ENCODE results near the gene FCER2. TPM values are rescaled to one million over a fixed set of nuclear protein-coding genes. Genes with fewer than 3 reads are reported as not detected.

The FCER2 gene
- total and polyA plus RNA-seq, 2 of the 13 experiments (the other 11 are each of a cell fraction or from before 2014, with no cell fraction given): not detected

DNA sequence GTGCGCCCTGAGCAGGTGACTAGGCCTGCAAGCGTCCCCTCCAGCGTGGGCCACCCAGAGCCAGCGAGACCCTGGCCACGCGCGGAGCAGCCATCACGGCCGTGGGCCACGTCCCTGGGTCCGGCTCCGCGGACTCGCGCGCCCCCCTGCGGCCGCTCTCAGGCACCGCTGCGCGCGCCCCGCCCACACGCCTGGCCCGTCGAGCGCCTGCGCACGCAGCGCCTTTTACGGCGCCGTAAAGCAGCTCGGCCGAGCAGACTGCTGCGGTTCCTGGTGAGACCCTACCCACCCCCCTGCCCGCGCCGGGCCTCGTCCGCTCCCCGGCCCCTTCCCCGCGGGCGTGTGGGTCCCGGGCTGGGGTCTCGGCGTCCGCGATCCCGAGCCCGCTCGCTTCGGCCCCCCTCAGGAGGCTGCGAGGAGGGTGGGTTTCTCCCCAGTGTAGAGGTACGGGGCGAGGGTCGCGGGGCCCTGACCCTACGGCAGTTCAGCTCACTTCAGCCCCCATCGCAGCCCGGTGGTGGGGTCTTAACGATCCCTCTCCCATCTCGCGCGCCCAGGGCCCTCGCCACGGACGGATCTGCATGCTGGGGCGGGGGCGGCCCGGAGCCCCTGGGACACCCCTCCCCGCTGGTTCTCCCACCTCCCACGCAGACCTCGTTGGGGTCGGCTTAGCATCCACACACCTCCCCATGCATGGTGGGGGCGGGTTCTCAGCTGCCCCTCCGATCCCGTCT, 21.2 kb downstream of the FCER2 start, which contains the start of gene TRAPPC5 (continued):
- TF ChIP-seq, protein P1, sequence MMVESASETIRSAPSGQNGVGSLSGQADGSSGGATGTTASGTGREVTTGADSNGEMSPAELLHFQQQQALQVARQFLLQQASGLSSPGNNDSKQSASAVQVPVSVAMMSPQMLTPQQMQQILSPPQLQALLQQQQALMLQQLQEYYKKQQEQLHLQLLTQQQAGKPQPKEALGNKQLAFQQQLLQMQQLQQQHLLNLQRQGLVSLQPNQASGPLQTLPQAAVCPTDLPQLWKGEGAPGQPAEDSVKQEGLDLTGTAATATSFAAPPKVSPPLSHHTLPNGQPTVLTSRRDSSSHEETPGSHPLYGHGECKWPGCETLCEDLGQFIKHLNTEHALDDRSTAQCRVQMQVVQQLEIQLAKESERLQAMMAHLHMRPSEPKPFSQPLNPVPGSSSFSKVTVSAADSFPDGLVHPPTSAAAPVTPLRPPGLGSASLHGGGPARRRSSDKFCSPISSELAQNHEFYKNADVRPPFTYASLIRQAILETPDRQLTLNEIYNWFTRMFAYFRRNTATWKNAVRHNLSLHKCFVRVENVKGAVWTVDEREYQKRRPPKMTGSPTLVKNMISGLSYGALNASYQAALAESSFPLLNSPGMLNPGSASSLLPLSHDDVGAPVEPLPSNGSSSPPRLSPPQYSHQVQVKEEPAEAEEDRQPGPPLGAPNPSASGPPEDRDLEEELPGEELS (CRISPR knock-in tag; IDR thresholded peaks at IDR 0.05): no peak
- no peak for TF ChIP-seq SCMH1 (CRISPR knock-in tag; IDR thresholded peaks at IDR 0.05; ENCODE audit: borderline replicate concordance)
- TF ChIP-seq ZNF883 (CRISPR knock-in tag; IDR thresholded peaks at IDR 0.05; ENCODE audit: not compliant biosample characterization): no peak
- TF ChIP-seq CBX2 (IDR thresholded peaks at IDR 0.05; ENCODE audit: low read depth, low read length): no peak
- 0 out of 2 replicates have a peak, but pooled peaks have one; percentile 51 for TF ChIP-seq CBX2 (CRISPR knock-in tag; IDR thresholded peaks at IDR 0.05; ENCODE audit: low read depth)
- TF ChIP-seq NFRKB (IDR thresholded peaks at IDR 0.05): no peak
- TF ChIP-seq, protein P2, sequence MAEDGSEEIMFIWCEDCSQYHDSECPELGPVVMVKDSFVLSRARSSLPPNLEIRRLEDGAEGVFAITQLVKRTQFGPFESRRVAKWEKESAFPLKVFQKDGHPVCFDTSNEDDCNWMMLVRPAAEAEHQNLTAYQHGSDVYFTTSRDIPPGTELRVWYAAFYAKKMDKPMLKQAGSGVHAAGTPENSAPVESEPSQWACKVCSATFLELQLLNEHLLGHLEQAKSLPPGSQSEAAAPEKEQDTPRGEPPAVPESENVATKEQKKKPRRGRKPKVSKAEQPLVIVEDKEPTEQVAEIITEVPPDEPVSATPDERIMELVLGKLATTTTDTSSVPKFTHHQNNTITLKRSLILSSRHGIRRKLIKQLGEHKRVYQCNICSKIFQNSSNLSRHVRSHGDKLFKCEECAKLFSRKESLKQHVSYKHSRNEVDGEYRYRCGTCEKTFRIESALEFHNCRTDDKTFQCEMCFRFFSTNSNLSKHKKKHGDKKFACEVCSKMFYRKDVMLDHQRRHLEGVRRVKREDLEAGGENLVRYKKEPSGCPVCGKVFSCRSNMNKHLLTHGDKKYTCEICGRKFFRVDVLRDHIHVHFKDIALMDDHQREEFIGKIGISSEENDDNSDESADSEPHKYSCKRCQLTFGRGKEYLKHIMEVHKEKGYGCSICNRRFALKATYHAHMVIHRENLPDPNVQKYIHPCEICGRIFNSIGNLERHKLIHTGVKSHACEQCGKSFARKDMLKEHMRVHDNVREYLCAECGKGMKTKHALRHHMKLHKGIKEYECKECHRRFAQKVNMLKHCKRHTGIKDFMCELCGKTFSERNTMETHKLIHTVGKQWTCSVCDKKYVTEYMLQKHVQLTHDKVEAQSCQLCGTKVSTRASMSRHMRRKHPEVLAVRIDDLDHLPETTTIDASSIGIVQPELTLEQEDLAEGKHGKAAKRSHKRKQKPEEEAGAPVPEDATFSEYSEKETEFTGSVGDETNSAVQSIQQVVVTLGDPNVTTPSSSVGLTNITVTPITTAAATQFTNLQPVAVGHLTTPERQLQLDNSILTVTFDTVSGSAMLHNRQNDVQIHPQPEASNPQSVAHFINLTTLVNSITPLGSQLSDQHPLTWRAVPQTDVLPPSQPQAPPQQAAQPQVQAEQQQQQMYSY (CRISPR knock-in tag; IDR thresholded peaks at IDR 0.05): no peak
- no peak for TF ChIP-seq SIN3B (IDR thresholded peaks at IDR 0.05; ENCODE audit: low read length)
- TF ChIP-seq ZNF234 (CRISPR knock-in tag; conservative IDR thresholded peaks at IDR 0.05): 0 out of 2 replicates have a peak, but pooled peaks have one; percentile 68
- no peak for TF ChIP-seq JUNB (CRISPR knock-in tag; IDR thresholded peaks at IDR 0.05; ENCODE audit: borderline replicate concordance)
- TF ChIP-seq, protein P3, sequence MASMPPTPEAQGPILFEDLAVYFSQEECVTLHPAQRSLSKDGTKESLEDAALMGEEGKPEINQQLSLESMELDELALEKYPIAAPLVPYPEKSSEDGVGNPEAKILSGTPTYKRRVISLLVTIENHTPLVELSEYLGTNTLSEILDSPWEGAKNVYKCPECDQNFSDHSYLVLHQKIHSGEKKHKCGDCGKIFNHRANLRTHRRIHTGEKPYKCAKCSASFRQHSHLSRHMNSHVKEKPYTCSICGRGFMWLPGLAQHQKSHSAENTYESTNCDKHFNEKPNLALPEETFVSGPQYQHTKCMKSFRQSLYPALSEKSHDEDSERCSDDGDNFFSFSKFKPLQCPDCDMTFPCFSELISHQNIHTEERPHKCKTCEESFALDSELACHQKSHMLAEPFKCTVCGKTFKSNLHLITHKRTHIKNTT (CRISPR knock-in tag; IDR thresholded peaks at IDR 0.05): no peak
- TF ChIP-seq TRIM24 (CRISPR knock-in tag; IDR thresholded peaks at IDR 0.05): no peak
- TF ChIP-seq, protein P4, sequence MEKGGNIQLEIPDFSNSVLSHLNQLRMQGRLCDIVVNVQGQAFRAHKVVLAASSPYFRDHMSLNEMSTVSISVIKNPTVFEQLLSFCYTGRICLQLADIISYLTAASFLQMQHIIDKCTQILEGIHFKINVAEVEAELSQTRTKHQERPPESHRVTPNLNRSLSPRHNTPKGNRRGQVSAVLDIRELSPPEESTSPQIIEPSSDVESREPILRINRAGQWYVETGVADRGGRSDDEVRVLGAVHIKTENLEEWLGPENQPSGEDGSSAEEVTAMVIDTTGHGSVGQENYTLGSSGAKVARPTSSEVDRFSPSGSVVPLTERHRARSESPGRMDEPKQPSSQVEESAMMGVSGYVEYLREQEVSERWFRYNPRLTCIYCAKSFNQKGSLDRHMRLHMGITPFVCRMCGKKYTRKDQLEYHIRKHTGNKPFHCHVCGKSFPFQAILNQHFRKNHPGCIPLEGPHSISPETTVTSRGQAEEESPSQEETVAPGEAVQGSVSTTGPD (CRISPR knock-in tag; IDR thresholded peaks at IDR 0.05): no peak
- no peak for TF ChIP-seq SIX1 (CRISPR knock-in tag; IDR thresholded peaks at IDR 0.05; ENCODE audit: borderline replicate concordance)
- TF ChIP-seq TGIF2 (CRISPR knock-in tag; IDR thresholded peaks at IDR 0.05): no peak
- no peak for TF ChIP-seq ZNF24 (IDR thresholded peaks at IDR 0.05)
- TF ChIP-seq MAFG (CRISPR knock-in tag; IDR thresholded peaks at IDR 0.05): no peak
- TF ChIP-seq CCAR2 (optimal IDR thresholded peaks at IDR 0.05; ENCODE audit: low read depth, low read length): no peak
- no peak for TF ChIP-seq KDM6A (CRISPR knock-in tag; IDR thresholded peaks at IDR 0.05; ENCODE audit: low read depth)
- TF ChIP-seq, protein P5, sequence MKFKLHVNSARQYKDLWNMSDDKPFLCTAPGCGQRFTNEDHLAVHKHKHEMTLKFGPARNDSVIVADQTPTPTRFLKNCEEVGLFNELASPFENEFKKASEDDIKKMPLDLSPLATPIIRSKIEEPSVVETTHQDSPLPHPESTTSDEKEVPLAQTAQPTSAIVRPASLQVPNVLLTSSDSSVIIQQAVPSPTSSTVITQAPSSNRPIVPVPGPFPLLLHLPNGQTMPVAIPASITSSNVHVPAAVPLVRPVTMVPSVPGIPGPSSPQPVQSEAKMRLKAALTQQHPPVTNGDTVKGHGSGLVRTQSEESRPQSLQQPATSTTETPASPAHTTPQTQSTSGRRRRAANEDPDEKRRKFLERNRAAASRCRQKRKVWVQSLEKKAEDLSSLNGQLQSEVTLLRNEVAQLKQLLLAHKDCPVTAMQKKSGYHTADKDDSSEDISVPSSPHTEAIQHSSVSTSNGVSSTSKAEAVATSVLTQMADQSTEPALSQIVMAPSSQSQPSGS (CRISPR knock-in tag; IDR thresholded peaks at IDR 0.05): no peak
- TF ChIP-seq ZSCAN9 (CRISPR knock-in tag; IDR thresholded peaks at IDR 0.05; ENCODE audit: borderline replicate concordance): no peak
- TF ChIP-seq BCL6 (CRISPR knock-in tag; IDR thresholded peaks at IDR 0.05): 0 out of 2 replicates have a peak, but pooled peaks have one; percentile 7
